Osteocyte (in vitro differentiated cells): Measurements from ENCODE around the gene SLC20A1. TPM values are rescaled to one million over a fixed set of nuclear protein-coding genes. Genes with fewer than 3 reads are reported as not detected.
"Not testable (repeated sequence)": the region's sequence is repeated elsewhere in the genome, so short reads cannot be mapped to it uniquely, and the experiment has no call there.

Experiments
- DNase-seq: peaks from one replicate; pipeline ENCODE4 v3.0.0; 2021; ENCODE audit warnings: mixed read lengths; ENCODE audit not compliant: unreplicated experiment; ENCODE audit errors: extremely low spot score
- H3K27ac Mint-ChIP-seq: one replicate; pipeline ENCODE4 v1.8.0; 2021; ENCODE audit warnings: mild to moderate bottlenecking, mixed read lengths; ENCODE audit not compliant: unreplicated experiment
- H3K27me3 Mint-ChIP-seq: one replicate; pipeline ENCODE4 v1.8.0; 2021; ENCODE audit warnings: mixed read lengths; ENCODE audit not compliant: unreplicated experiment
- H3K36me3 Mint-ChIP-seq: one replicate; pipeline ENCODE4 v1.8.0; 2021; ENCODE audit warnings: mixed read lengths; ENCODE audit not compliant: unreplicated experiment
- H3K4me1 Mint-ChIP-seq: one replicate; pipeline ENCODE4 v1.8.0; 2021; ENCODE audit warnings: mixed read lengths; ENCODE audit not compliant: unreplicated experiment
- H3K4me3 Mint-ChIP-seq: one replicate; pipeline ENCODE4 v1.8.0; 2021; ENCODE audit warnings: mild to moderate bottlenecking, moderate library complexity, mixed read lengths; ENCODE audit not compliant: unreplicated experiment
- H3K9me3 Mint-ChIP-seq: one replicate; pipeline ENCODE4 v1.8.0; 2021; ENCODE audit warnings: mixed read lengths; ENCODE audit not compliant: unreplicated experiment
- total RNA-seq: library from RNA; stranded (reverse); gene quantifications from 2 replicates; pipeline ENCODE4 v1.2.1, GENCODE V29; 2021
- TF ChIP-seq, protein P1 (sequence below): fragments of 200-600 bp; sonication (generic); IDR thresholded peaks from 2 replicates; pipeline ENCODE4 v1.5.0; 2021; ENCODE audit warnings: antibody characterized with exemption, mild to moderate bottlenecking, moderate library complexity

SLC20A1 gene
- total RNA-seq, 1 donor from 2014 or later: 80.4 TPM

- H3K9me3 Mint-ChIP-seq: no peaks in the 10 kb centered on the region
- H3K4me3 Mint-ChIP-seq: no peak overlapping the region
- peaks cover 29% of the 10 kb centered on the region for H3K36me3 Mint-ChIP-seq
- no peak for DNase-seq
- H3K4me1 Mint-ChIP-seq: no peaks in the 10 kb centered on the region
- H3K27me3 Mint-ChIP-seq: no peaks in the 10 kb centered on the region
- TF ChIP-seq, protein P1, sequence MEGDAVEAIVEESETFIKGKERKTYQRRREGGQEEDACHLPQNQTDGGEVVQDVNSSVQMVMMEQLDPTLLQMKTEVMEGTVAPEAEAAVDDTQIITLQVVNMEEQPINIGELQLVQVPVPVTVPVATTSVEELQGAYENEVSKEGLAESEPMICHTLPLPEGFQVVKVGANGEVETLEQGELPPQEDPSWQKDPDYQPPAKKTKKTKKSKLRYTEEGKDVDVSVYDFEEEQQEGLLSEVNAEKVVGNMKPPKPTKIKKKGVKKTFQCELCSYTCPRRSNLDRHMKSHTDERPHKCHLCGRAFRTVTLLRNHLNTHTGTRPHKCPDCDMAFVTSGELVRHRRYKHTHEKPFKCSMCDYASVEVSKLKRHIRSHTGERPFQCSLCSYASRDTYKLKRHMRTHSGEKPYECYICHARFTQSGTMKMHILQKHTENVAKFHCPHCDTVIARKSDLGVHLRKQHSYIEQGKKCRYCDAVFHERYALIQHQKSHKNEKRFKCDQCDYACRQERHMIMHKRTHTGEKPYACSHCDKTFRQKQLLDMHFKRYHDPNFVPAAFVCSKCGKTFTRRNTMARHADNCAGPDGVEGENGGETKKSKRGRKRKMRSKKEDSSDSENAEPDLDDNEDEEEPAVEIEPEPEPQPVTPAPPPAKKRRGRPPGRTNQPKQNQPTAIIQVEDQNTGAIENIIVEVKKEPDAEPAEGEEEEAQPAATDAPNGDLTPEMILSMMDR: no peak
- no peak overlapping the region for H3K27ac Mint-ChIP-seq
These were observed 21.0 kb downstream of the SLC20A1 start for GRCh38 chr2:112666761-112667122.

GRCh38 chr2:112667540-112667939 is 21.8 kb downstream of the SLC20A1 start:
- not testable (repeated sequence) for H3K4me1 Mint-ChIP-seq, H3K27ac Mint-ChIP-seq, H3K4me3 Mint-ChIP-seq, H3K27me3 Mint-ChIP-seq, H3K9me3 Mint-ChIP-seq, DNase-seq
- H3K36me3 Mint-ChIP-seq: peaks cover 25% of the 10 kb centered on the region

DNA sequence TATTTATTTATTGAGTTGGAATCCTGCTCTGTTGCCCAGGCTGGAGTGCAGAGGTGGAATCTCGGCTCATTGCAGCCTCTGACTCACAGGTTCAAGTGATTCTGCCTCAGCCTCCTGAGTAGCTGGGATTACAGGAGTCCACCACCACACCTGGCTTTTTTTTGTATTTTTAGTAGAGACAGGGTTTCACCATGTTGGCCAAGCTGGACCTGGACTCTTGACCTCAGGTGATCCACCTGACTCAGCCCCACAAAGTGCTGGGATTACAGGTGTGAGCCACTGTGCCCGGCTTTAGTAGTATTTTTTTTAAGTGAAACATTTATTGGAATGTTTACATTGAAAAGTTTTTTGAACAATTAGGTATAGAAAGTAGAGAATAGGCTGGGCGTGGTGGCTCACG is 23.9 kb downstream of the SLC20A1 start:
- TF ChIP-seq, protein P1: no peak
- Mint-ChIP-seq H3K27me3 (no peaks in the 10 kb centered on the region), H3K36me3 (peaks cover 9% of the 10 kb centered on the region), H3K27ac (no peak overlapping the region), H3K9me3 (no peaks in the 10 kb centered on the region), H3K4me1 (no peaks in the 10 kb centered on the region), H3K4me3 (no peak overlapping the region)
- no peak for DNase-seq

DNA sequence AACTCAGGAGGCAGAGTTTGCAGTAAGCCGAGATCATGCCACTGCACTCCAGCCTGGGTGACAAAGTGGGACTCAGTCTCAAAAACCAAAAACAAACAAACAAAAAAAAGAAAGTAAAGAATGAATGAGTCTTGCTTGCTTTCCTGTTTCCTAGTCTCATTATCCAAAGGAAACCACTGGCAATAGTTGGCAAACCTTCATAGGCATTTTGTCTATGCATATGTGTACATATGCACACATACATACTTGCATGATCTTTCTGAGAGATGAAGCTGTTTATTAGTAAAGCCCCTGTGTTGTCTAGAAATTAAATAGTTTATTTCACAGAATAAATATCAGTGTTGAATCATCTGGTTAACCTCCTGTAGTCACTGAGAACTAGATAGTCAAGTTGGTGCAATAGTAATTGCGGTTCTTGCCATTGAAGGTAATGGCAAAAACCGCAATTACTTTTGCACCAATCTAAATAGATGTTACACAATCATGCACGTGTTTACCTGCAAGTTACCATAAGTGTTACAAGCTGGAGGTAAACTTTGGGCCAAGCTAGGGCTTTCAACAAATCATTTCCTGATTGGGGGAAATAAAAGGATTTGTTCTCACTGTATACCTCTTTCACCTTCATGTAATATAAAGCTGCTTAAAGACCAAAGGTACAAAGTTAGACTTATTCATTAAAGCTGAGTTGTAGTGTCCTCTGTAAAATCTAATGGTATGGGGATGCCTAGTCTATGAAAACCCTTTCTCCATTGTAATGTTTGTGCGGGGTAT is 24.7 kb downstream of the SLC20A1 start:
- Mint-ChIP-seq H3K36me3 (peaks cover 1% of the 10 kb centered on the region), H3K4me3 (no peak overlapping the region), H3K4me1 (no peaks in the 10 kb centered on the region), H3K27me3 (no peaks in the 10 kb centered on the region), H3K27ac (no peak overlapping the region), H3K9me3 (no peaks in the 10 kb centered on the region)
- TF ChIP-seq, protein P1: no peak
- DNase-seq: no peak

DNA sequence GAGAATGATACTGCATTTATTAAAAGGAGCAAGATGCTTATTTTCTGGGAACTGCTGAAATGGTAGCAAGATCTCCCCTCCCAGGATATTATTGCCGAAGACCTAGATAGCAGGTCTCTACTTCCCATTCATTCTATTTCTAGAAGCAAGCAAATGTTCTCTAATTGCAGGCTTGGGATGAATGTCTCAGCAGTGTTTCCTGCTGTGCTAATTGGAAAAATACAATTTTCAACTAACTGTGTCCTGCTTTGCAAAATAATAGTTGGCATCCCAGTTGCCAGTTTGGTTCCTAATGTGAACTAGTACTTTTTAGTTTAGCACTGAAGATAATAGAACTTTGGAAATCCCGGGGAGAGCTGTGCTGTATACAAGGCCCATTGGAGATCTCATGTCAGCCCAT is 26.1 kb downstream of the SLC20A1 start:
- Mint-ChIP-seq H3K4me3 (no peak overlapping the region), H3K27me3 (no peaks in the 10 kb centered on the region), H3K27ac (no peak overlapping the region), H3K36me3 (no peaks in the 10 kb centered on the region), H3K9me3 (no peaks in the 10 kb centered on the region), H3K4me1 (no peaks in the 10 kb centered on the region)
- TF ChIP-seq, protein P1: no peak
- no peak for DNase-seq
